Measurements from ENCODE around the gene SGCG. TPM values are rescaled to one million over a fixed set of nuclear protein-coding genes. Genes with fewer than 3 reads are reported as not detected.

The SGCG gene
- total RNA-seq, 1 donor from 2014 or later: 4.6 TPM

GRCh38 chr13:23267571-23267970 is 86.8 kb downstream of the SGCG start:
- intact Hi-C loops (cut with DNase I): no loop called here
- no peaks in the 10 kb centered on the region for H3K4me1 ChIP-seq

GRCh38 chr13:23268441-23268840 is 87.7 kb downstream of the SGCG start:
- no peak overlapping the region for H3K27ac ChIP-seq
- H3K4me1 ChIP-seq: no peaks in the 10 kb centered on the region
- ATAC-seq: no peak
- no peaks in the 10 kb centered on the region for H3K27me3 ChIP-seq
- no peaks in the 10 kb centered on the region for H3K36me3 ChIP-seq
- H3K9me3 ChIP-seq: no peaks in the 10 kb centered on the region
- DNase-seq: no peak
- no peak for TF ChIP-seq CTCF (IDR thresholded peaks at IDR 0.05)
- H3K4me3 ChIP-seq: no peak overlapping the region
- intact Hi-C loops (cut with DNase I): no loop called here

More at GRCh38 chr13:23267571-23267970, 86.8 kb downstream of the SGCG start:
- no peak for TF ChIP-seq CTCF (IDR thresholded peaks at IDR 0.05)
- Histone ChIP-seq H3K27me3 (no peaks in the 10 kb centered on the region), H3K27ac (no peak overlapping the region), H3K4me3 (no peak overlapping the region), H3K36me3 (no peaks in the 10 kb centered on the region), H3K9me3 (peaks cover 1% of the 10 kb centered on the region)
- ATAC-seq (no peak), DNase-seq (no peak)

- no peak overlapping the region for H3K4me3 ChIP-seq
- no peak for TF ChIP-seq CTCF (IDR thresholded peaks at IDR 0.05)
- H3K9me3 ChIP-seq: no peaks in the 10 kb centered on the region
- H3K4me1 ChIP-seq: no peaks in the 10 kb centered on the region
- intact Hi-C loops (cut with DNase I): no loop called here
- no peak overlapping the region for H3K27ac ChIP-seq
- no peak for ATAC-seq
- no peak for DNase-seq
- H3K36me3 ChIP-seq: no peaks in the 10 kb centered on the region
- no peaks in the 10 kb centered on the region for H3K27me3 ChIP-seq
Observed at GRCh38 chr13:23271331-23271730, 90.6 kb downstream of the SGCG start.

- TF ChIP-seq CTCF (IDR thresholded peaks at IDR 0.05): no peak
- intact Hi-C loops (cut with DNase I): no loop called here
- no peak for ATAC-seq
Observed at GRCh38 chr13:23273498-23273897, 92.7 kb downstream of the SGCG start.

GRCh38 chr13:23279321-23279720 is 98.5 kb downstream of the SGCG start:
- H3K36me3 ChIP-seq: no peaks in the 10 kb centered on the region
- no peak for ATAC-seq
- intact Hi-C loops (cut with DNase I): no loop called here
- TF ChIP-seq CTCF (IDR thresholded peaks at IDR 0.05): no peak
- no peak for DNase-seq
- H3K4me1 ChIP-seq: no peaks in the 10 kb centered on the region
- no peaks in the 10 kb centered on the region for H3K9me3 ChIP-seq
- no peak overlapping the region for H3K27ac ChIP-seq
- no peaks in the 10 kb centered on the region for H3K27me3 ChIP-seq
- no peak overlapping the region for H3K4me3 ChIP-seq

More at GRCh38 chr13:23273498-23273897, 92.7 kb downstream of the SGCG start:
- Histone ChIP-seq H3K27me3 (no peaks in the 10 kb centered on the region), H3K9me3 (no peaks in the 10 kb centered on the region), H3K4me1 (no peaks in the 10 kb centered on the region), H3K4me3 (no peak overlapping the region), H3K27ac (no peak overlapping the region), H3K36me3 (no peaks in the 10 kb centered on the region)
- DNase-seq: no peak

- Histone ChIP-seq H3K4me1 (no peaks in the 10 kb centered on the region), H3K27me3 (no peaks in the 10 kb centered on the region), H3K27ac (no peak overlapping the region), H3K4me3 (no peak overlapping the region), H3K9me3 (no peaks in the 10 kb centered on the region), H3K36me3 (no peaks in the 10 kb centered on the region)
- intact Hi-C loops (cut with DNase I): no loop called here
- ATAC-seq (no peak), DNase-seq (no peak)
- no peak for TF ChIP-seq CTCF (IDR thresholded peaks at IDR 0.05)
Observed at GRCh38 chr13:23288564-23288963, 107.8 kb downstream of the SGCG start.
